ENCODE results near the gene ARHGAP20.

The ARHGAP20 gene

GRCh38 chr11:110573411-110573810, 138.8 kb downstream of the ARHGAP20 start:
- no peak for DNase-seq (ENCODE audit: extremely low read depth, low read depth)
- no peak for TF ChIP-seq CTCF (IDR thresholded peaks at IDR 0.05; ENCODE audit: low read depth, low read length, missing control alignments)

GRCh38 chr11:110571081-110571720, 141.0 kb downstream of the ARHGAP20 start:
- no peak for DNase-seq (ENCODE audit: extremely low read depth, low read depth)
- H3K4me3 ChIP-seq (replicated peaks; ENCODE audit: low read depth, low read length): no peak overlapping the region
- no peak for TF ChIP-seq CTCF (IDR thresholded peaks at IDR 0.05; ENCODE audit: low read depth, low read length, missing control alignments)

More at GRCh38 chr11:110573411-110573810, 138.8 kb downstream of the ARHGAP20 start:
- H3K4me3 ChIP-seq (replicated peaks; ENCODE audit: low read depth, low read length): no peak overlapping the region

- no peak overlapping the region for H3K4me3 ChIP-seq (replicated peaks; ENCODE audit: low read depth, low read length)
- no peak for TF ChIP-seq CTCF (IDR thresholded peaks at IDR 0.05; ENCODE audit: low read depth, low read length, missing control alignments)
- DNase-seq (ENCODE audit: extremely low read depth, low read depth): no peak
These were observed 145.7 kb downstream of the ARHGAP20 start for GRCh38 chr11:110566577-110566976.

- no peak for DNase-seq (ENCODE audit: extremely low read depth, low read depth)
- no peak for TF ChIP-seq CTCF (IDR thresholded peaks at IDR 0.05; ENCODE audit: low read depth, low read length, missing control alignments)
- H3K4me3 ChIP-seq (replicated peaks; ENCODE audit: low read depth, low read length): no peak overlapping the region
These were observed 146.6 kb downstream of the ARHGAP20 start for GRCh38 chr11:110565357-110566336.

- H3K4me3 ChIP-seq (replicated peaks; ENCODE audit: low read depth, low read length): no peak overlapping the region
- no peak for TF ChIP-seq CTCF (IDR thresholded peaks at IDR 0.05; ENCODE audit: low read depth, low read length, missing control alignments)
- DNase-seq (ENCODE audit: extremely low read depth, low read depth): no peak
These were observed 147.4 kb downstream of the ARHGAP20 start for GRCh38 chr11:110564676-110565356.

- no peak for TF ChIP-seq CTCF (IDR thresholded peaks at IDR 0.05; ENCODE audit: low read depth, low read length, missing control alignments)
- no peak for DNase-seq (ENCODE audit: extremely low read depth, low read depth)
- no peak overlapping the region for H3K4me3 ChIP-seq (replicated peaks; ENCODE audit: low read depth, low read length)
These were observed 167.5 kb downstream of the ARHGAP20 start for GRCh38 chr11:110544779-110545178.

Data from HFF-Myc (cell line).